HFF-Myc (cell line): ENCODE results near the gene PACSIN2.

ENCODE experiments used
- DNase-seq: peaks from one replicate; pipeline ENCODE4 v3.0.0-alpha.2; 2011; ENCODE audit warnings: low read depth; ENCODE audit errors: extremely low read depth
- H3K4me3 ChIP-seq: replicated peaks from 2 replicates; pipeline ENCODE4 v1.5.1; 2011; ENCODE audit warnings: low read depth, mild to moderate bottlenecking, control low read depth, low read length
- CTCF ChIP-seq: IDR thresholded peaks from 2 replicates; pipeline ENCODE4 v1.5.1; 2012; ENCODE audit warnings: mild to moderate bottlenecking, low read depth, low read length, control low read depth; ENCODE audit errors: missing control alignments

The PACSIN2 gene

GRCh38 chr22:43006753-43007152, 8.2 kb downstream of the PACSIN2 start:
- TF ChIP-seq CTCF, result no peak
- DNase-seq, result no peak
- H3K4me3 ChIP-seq, result no peak overlapping the region

- no peak for DNase-seq
- no peak for TF ChIP-seq CTCF
- no peak overlapping the region for H3K4me3 ChIP-seq
These were observed 8.9 kb downstream of the PACSIN2 start for GRCh38 chr22:43006016-43006505.

- no peak for TF ChIP-seq CTCF
- no peak overlapping the region for H3K4me3 ChIP-seq
- DNase-seq, result no peak
These were observed 9.8 kb downstream of the PACSIN2 start for GRCh38 chr22:43005106-43005505.

- DNase-seq, result no peak
- H3K4me3 ChIP-seq, result no peak overlapping the region
- TF ChIP-seq CTCF, result no peak
These were observed 10.4 kb downstream of the PACSIN2 start for GRCh38 chr22:43004362-43005035.

GRCh38 chr22:43002202-43002586, 12.8 kb downstream of the PACSIN2 start:
- no peak for DNase-seq
- no peak for TF ChIP-seq CTCF
- H3K4me3 ChIP-seq, result peak overlapping the region; percentile 30

GRCh38 chr22:43001271-43002201, 13.4 kb downstream of the PACSIN2 start:
- TF ChIP-seq CTCF, result no peak
- peak overlapping the region; percentile 30 for H3K4me3 ChIP-seq
- DNase-seq, result no peak
